ENCODE measurements around the gene MNX1. TPM values are rescaled to one million over a fixed set of nuclear protein-coding genes. Genes with fewer than 3 reads are reported as not detected.

MNX1 gene
- total RNA-seq, 1 experiment from 2014 or later: not detected

DNA sequence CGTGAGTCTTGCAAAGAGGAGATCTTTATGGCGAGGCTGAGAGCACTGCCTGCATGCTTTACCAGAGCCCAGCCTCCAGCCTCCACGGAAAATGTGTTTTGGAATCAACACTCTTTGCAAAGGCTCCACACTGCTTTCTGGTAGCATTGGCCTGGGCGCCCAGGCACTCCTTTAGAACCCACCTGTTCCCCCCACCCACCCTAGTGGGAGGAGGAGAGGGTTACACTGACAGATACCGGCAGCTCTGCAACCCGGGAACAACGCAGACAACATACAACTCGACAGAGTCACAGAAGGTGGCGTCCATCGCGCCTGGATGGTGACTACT lies 5.5 kb upstream of the MNX1 start:
- no peaks in the 10 kb centered on the region for H3K36me3 ChIP-seq
- no peaks in the 10 kb centered on the region for H3K9me3 ChIP-seq (replicated peaks)
- H3K27ac ChIP-seq: no peak overlapping the region
- H3K27me3 ChIP-seq (replicated peaks): peaks cover 93% of the 10 kb centered on the region
- H3K4me1 ChIP-seq (replicated peaks): no peaks in the 10 kb centered on the region
- no peak for DNase-seq (ENCODE audit: low read depth in 1 of 2, low spot score in 2 of 2)
- H3K4me3 ChIP-seq: no peak overlapping the region

DNA sequence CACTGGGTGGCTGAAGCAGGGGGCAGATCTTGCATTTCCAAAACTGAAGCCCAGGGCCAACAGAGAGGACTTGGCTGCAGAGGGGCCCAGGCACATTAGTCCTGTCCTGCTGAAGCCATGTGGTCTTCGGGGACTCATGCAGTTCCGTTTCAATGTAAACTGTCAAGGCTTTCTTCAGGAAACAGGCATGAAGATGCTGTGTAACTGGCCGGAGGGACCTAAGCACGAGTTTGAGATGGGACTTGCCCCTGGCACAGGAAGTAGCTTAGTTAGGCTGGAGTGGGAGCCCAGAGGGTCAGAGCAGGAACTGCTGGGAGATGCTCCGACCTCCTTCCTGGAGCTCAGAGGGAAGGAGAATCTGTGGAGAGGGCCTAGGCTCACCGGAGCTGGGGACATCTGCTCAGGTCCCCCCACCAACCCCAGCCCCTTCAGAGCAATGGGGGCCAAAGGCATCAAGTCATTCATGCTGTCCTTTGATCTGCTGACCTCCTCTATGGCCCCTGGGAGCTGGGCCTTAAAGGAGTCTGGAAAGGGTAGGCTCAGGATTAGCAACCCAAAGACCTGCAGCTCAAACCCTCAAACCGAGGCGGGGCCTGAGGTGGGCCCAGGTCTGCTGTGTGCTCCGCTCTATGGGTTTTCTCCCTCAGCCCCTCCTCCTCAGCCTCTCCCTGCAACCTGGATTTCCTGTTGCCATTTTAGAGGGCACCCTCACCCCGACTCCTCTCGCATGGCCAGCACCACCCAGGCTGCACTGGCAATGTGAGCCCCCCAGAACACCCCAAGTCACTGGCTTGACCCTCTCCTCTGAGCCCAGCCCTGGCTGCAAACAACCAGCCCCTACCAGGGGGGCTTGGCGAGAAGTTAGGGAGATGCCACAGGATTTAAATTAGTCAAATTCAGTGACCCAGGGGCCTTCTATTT lies 4.4 kb upstream of the MNX1 start:
- peaks cover 92% of the 10 kb centered on the region for H3K27me3 ChIP-seq (replicated peaks)
- no peak overlapping the region for H3K4me3 ChIP-seq
- DNase-seq (ENCODE audit: low read depth in 1 of 2, low spot score in 2 of 2): no peak
- H3K27ac ChIP-seq: no peak overlapping the region
- H3K4me1 ChIP-seq (replicated peaks): peaks cover 6% of the 10 kb centered on the region; the same call in 1 of the 2 replicates
- H3K9me3 ChIP-seq (replicated peaks): no peaks in the 10 kb centered on the region
- H3K36me3 ChIP-seq: no peaks in the 10 kb centered on the region

DNA sequence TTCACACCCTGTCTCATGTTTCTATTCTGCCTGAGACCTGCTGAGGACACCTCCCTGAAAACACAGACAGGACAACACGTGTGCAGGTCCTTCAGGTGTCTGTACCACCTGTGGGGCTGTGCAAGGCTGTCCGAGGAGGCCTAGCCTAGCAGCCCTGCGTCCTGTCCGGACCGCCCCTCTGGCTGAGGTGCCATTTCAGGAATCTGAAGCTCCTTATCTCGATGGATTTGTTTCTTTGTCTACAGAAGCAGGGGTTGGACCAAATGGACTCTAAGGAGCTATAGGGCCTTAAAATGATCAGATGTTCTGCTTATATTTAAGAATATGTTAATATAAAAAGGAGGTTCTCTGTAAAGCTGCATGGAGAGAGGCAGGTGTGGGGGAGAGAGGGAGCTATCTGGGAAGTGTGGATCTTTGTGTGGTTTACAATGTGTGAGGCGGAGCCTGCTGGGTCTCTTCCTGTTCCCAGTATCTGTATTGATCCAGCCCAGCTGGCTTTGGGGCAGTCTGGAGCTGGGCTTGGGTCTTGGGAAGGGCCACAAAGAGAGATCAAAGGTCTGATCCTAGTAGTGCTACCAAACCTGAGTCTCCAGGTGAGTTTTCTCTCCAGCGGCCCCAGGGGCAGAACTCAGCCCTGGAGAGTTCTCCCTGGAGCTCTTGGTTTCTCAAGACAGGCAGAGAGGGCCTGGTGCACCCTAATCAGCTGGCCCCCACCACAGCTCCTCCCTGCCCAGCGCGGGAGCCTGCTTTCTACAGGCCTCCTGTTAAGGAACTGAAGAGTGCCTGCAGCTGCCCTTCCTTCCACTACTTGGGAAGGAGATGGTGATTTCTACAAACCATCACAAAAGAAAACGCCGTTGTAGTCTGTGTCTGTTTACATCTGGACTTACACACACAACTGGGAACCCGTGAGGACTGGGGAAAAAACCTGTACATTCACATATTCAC lies 3.4 kb upstream of the MNX1 start:
- H3K4me3 ChIP-seq: no peak overlapping the region
- DNase-seq (ENCODE audit: low read depth in 1 of 2, low spot score in 2 of 2): no peak
- peaks cover 90% of the 10 kb centered on the region for H3K27me3 ChIP-seq (replicated peaks)
- H3K4me1 ChIP-seq (replicated peaks): peaks cover 6% of the 10 kb centered on the region; the same call in 1 of the 2 replicates
- H3K9me3 ChIP-seq (replicated peaks): no peaks in the 10 kb centered on the region
- no peaks in the 10 kb centered on the region for H3K36me3 ChIP-seq
- no peak overlapping the region for H3K27ac ChIP-seq

DNA sequence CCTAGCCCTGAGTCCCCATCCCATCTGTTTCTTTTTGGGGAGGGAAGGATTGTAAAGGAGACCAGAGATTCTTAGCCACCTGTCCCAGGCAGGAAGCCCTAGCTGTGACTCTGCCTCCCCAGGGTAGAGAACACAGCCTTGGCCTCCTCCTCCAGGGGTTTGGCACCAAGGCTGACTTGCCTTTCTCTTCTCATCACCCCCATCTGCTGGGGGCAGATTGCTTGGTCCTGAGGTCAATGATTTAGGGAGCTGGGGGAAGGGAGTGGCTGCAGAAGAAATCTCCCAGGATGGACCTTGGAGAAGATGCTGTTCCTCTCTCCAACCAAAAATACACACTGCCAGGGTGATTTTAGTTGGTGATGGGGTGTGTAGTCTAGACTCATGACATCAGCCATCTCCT lies 2.6 kb upstream of the MNX1 start:
- peaks cover 6% of the 10 kb centered on the region; the same call in 1 of the 2 replicates for H3K4me1 ChIP-seq (replicated peaks)
- no peaks in the 10 kb centered on the region for H3K36me3 ChIP-seq
- peaks cover 90% of the 10 kb centered on the region for H3K27me3 ChIP-seq (replicated peaks)
- no peak overlapping the region for H3K4me3 ChIP-seq
- no peaks in the 10 kb centered on the region for H3K9me3 ChIP-seq (replicated peaks)
- no peak for DNase-seq (ENCODE audit: low read depth in 1 of 2, low spot score in 2 of 2)
- H3K27ac ChIP-seq: no peak overlapping the region

DNA sequence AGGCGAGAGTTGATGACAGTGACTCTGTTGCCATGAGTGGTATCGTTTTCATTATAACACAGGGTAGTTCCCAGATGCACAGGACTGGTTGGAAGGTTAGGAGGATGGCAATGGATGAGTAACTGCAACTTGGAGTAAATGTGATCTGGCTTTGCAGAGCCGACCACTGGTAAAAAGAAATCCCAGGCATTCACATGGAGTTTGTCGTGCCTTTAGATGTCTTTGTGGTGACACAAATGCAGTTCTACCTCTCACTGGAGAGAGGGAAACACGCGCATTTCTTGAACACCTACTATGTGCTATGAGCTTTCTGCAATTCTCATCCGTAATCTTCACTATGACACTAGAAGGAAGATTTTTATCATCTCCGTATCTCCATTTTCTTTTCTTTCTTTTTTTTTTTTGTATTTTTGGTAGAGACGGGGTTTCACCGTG lies 1.7 kb upstream of the MNX1 start:
- Histone ChIP-seq H3K27me3 (replicated peaks) (peaks cover 90% of the 10 kb centered on the region), H3K27ac (no peak overlapping the region), H3K9me3 (replicated peaks) (no peaks in the 10 kb centered on the region; the same call in 1 of the 2 replicates), H3K36me3 (no peaks in the 10 kb centered on the region), H3K4me1 (replicated peaks) (peaks cover 6% of the 10 kb centered on the region; the same call in 1 of the 2 replicates), H3K4me3 (no peak overlapping the region)
- DNase-seq (ENCODE audit: low read depth in 1 of 2, low spot score in 2 of 2): no peak

DNA sequence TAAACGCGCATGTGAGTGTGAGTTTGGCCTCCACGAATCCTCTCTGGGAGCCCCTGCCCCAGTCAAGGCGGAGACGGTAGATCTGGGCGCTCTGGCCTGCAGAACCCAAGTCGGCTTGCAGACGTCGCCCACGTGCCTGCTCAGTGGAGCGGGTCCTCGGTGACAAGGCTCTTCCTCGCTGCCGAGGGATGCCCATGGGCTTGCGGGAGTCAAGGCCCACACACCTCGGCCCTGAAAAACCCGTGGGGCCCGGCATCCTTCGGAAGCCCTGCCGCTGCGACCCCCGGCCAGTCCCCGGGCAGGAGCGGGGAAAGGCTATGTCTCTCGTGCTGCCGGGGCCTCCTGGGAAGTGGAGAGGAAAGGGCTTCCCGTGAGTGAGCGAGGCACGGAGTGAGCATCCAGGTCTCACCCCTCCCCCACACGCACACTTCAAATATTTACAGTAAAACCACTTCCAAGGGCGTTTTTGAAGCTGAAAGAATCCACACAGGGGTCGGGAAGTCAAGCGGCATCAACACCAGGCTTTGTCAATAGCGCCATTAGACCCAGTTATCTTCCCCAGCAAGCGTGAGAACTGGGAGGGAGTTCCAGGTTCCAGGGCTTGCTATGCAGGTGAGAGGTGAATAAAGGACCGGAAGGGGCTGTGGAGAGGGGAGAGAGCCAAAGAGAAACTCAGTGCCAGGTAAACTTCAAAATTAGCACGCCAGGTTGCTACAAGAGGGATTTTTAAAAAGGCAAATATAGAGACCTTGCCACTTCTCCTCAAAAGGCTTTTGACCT lies 1.1 kb upstream of the MNX1 start:
- DNase-seq (ENCODE audit: low read depth in 1 of 2, low spot score in 2 of 2): no peak
- no peaks in the 10 kb centered on the region for H3K36me3 ChIP-seq
- peaks cover 6% of the 10 kb centered on the region; the same call in 1 of the 2 replicates for H3K4me1 ChIP-seq (replicated peaks)
- H3K4me3 ChIP-seq: no peak overlapping the region
- no peaks in the 10 kb centered on the region; the same call in 1 of the 2 replicates for H3K9me3 ChIP-seq (replicated peaks)
- H3K27me3 ChIP-seq (replicated peaks): peaks cover 86% of the 10 kb centered on the region
- no peak overlapping the region for H3K27ac ChIP-seq

DNA sequence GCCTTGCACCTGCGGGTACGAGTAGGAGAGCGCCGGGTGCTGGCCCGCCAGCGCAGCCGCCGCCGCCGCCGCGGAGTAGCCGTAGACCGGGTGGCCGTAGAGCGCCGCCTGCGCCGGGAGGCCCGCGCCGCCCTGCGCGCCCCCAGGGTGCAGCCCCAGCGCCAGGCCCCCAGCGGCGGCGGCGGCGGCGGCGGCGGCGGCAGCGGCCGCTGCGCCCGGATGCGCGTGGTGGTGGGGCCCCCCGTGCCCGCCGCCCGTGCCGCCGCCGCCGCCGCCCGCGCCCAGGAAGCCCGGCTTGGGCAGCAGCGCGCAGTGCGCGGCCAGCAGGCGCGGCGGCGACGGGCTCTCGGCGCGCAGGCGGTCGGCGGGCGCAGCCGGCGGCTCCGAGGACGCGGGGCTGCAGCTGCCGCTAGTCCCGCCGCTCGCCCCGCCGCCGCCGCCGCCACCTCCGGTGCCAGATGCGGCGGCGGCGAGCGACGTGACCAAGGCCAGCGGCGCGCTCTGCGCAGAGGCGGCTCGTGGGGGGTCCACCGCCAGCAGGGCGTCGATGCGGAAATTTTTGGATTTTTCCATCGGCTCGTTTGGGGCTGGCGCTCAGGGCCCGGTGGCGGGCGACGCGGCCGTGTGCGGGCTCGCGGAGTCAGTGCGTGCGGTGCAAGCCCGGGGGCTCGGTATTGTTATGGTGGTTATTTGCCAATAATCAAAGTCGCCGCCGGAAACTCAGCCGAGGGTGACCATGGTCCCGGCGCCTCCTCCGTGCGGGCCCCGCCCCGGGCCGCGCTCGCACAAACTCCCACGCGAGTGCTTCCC lies 480 bp downstream of the MNX1 start:
- H3K27me3 ChIP-seq (replicated peaks): peaks cover 88% of the 10 kb centered on the region
- peaks cover 6% of the 10 kb centered on the region; the same call in 1 of the 2 replicates for H3K4me1 ChIP-seq (replicated peaks)
- H3K36me3 ChIP-seq: no peaks in the 10 kb centered on the region
- no peak overlapping the region for H3K4me3 ChIP-seq
- DNase-seq (ENCODE audit: low read depth in 1 of 2, low spot score in 2 of 2): no peak
- H3K9me3 ChIP-seq (replicated peaks): no peaks in the 10 kb centered on the region; the same call in 1 of the 2 replicates
- H3K27ac ChIP-seq: no peak overlapping the region

DNA sequence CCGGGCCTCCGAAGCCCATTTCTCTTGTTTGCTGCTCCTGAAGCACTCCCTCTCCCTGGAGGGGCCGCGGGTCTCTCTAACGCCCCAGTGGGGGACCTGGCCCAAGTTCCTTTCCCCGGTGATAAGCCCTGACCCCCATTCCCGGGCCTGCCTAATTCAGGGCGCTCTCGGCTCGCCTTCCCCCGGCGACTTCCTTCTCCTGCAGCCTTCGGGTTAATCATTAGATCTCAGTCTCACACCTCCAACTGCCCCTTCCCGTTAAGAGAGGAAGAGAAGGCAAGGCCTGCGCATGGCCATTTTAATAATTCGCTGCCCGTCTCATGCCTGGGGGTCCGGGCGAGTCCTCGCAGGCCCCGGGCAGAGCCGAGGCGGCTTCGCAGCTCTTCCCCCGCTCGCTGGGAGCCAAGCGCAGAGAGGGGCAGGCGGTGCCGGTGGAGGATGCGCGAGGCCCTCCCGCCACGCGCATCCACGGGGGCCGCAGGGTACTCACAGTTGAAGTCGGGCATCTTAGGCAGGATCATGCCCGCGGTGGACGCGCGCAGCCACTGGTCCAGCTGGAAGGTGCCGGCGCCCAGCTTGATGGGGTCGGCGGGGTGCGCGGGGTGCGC lies 1.2 kb downstream of the MNX1 start:
- Histone ChIP-seq H3K4me1 (replicated peaks) (peaks cover 6% of the 10 kb centered on the region; the same call in 1 of the 2 replicates), H3K9me3 (replicated peaks) (no peaks in the 10 kb centered on the region; the same call in 1 of the 2 replicates), H3K27me3 (replicated peaks) (peaks cover 89% of the 10 kb centered on the region), H3K36me3 (no peaks in the 10 kb centered on the region), H3K27ac (no peak overlapping the region), H3K4me3 (no peak overlapping the region)
- no peak for DNase-seq (ENCODE audit: low read depth in 1 of 2, low spot score in 2 of 2)

DNA sequence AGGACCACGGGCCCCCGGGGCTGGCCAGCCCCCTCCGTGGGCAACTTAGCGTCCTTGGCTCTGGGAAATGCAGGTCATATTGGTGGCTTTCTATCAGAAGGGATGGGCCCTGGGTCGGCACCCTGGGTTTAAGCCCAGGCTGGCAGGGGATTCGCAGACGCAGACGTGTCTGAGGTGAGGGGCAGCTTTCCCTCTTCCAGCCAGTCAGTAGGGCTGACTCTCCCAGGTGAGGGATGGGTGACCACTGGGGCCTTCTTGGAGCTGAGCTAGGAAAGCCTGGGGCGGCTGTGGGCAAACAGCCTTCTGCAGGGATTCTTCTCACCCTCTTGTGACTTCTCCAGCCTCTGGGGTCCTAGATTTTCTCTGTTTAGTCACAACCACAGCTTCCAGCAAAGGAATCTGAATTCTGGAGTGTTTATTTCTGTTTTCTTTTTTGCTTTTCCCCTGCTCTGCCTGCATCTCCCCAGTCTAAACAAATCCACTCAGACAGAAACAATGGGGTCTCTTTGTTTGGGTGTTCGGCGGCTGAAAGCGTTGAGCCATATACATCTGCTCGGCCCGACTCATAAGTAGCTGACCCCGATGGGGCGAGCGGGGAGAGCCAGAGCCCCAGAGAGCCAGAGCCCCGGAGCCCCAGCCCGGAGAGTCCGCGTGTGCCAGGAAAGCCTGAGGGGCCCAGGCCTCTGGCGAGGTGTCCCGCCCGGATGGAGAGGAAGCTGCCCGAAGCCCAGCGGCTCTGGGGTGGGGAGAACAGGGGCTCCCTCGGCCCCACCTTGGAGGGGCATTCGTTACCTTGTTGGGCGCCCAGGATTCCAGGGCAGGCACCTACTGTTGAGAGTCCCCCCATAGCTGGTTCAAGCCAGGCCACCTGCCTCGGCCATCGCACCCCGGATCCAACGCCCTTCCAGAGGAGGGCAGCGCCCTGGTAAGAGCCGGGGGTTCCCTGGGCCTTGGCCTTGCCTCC lies 2.0 kb downstream of the MNX1 start:
- no peak overlapping the region for H3K4me3 ChIP-seq
- peaks cover 9% of the 10 kb centered on the region; the same call in 1 of the 2 replicates for H3K4me1 ChIP-seq (replicated peaks)
- H3K27me3 ChIP-seq (replicated peaks): peaks cover 89% of the 10 kb centered on the region

DNA sequence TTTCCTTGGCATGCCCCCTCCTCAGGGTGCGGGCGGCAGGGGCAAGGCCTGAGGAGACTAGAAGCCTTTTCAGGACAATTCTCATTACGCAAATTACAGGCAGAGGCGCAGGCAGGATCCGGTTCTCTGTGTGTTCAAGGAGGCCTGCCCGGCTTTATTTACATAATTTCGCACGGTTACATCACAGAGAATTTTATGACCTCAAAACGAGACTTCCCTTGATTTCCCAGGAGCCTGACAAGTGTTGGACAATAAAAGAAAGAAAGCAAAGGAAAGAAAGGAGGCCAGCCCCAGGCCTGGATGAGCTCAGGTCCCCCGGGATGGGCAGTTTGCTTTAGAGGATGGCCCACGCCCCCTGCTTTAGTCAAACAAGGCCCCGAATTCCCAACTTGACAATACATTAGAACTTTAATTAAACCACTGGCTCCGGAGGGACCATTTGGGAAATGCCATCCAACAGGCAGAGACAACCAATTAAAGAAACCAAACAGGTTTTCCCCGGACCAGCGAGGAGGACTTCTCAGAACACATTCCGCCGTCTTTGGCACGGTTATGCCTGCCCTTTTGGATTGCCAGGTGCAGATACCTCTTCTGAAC lies 2.9 kb downstream of the MNX1 start:
- Histone ChIP-seq H3K27ac (no peak overlapping the region), H3K27me3 (replicated peaks) (peaks cover 91% of the 10 kb centered on the region), H3K9me3 (replicated peaks) (no peaks in the 10 kb centered on the region; the same call in 1 of the 2 replicates), H3K4me1 (replicated peaks) (peaks cover 9% of the 10 kb centered on the region; the same call in 1 of the 2 replicates), H3K36me3 (no peaks in the 10 kb centered on the region), H3K4me3 (no peak overlapping the region)
- DNase-seq (ENCODE audit: low read depth in 1 of 2, low spot score in 2 of 2): no peak

More for the DNA sequence above, 2.0 kb downstream of the MNX1 start:
- H3K27ac ChIP-seq: no peak overlapping the region
- no peaks in the 10 kb centered on the region; the same call in 1 of the 2 replicates for H3K9me3 ChIP-seq (replicated peaks)
- DNase-seq (ENCODE audit: low read depth in 1 of 2, low spot score in 2 of 2): no peak
- no peaks in the 10 kb centered on the region for H3K36me3 ChIP-seq
